SK-N-MC (cell line): ENCODE data around the gene SMURF2.
"Not testable (repeated sequence)": the region's sequence is repeated elsewhere in the genome, so short reads cannot be mapped to it uniquely, and the experiment has no call there.

Experiments used
- DNase-seq: peaks from one replicate; pipeline ENCODE4 v3.0.0-alpha.2; 2011; ENCODE audit warnings: low read depth, low spot score
- H3K27ac ChIP-seq: fragments of 200-600 bp; sonication (generic); 2 replicates; pipeline ENCODE4 v1.5.1; 2016; ENCODE audit warnings: mixed run types
- H3K36me3 ChIP-seq: fragments of 200-600 bp; sonication (generic); 2 replicates; pipeline ENCODE4 v1.6.1; 2017; ENCODE audit warnings: antibody characterized with exemption, low read length, mixed read lengths; ENCODE audit not compliant: insufficient read depth
- H3K4me3 ChIP-seq: fragments of 200-600 bp; sonication (generic); 2 replicates; pipeline ENCODE4 v1.5.1; 2016
- H3K9ac ChIP-seq: fragments of 200-600 bp; sonication (generic); 2 replicates; pipeline ENCODE4 v1.8.0; 2017; ENCODE audit warnings: mixed run types, mixed read lengths; ENCODE audit not compliant: insufficient read length
- H3K9me3 ChIP-seq: fragments of 200-600 bp; sonication (generic); 2 replicates; pipeline ENCODE4 v1.6.1; 2017; ENCODE audit warnings: low read depth, mild to moderate bottlenecking, antibody characterized with exemption, low read length, moderate library complexity, mixed read lengths
- EZH2 ChIP-seq: fragments of 200-600 bp; sonication (generic); IDR thresholded peaks from one replicate; pipeline ENCODE4 v1.6.1; 2017; ENCODE audit warnings: antibody characterized with exemption
- FOXP2 ChIP-seq: optimal IDR thresholded peaks from 2 replicates; pipeline ENCODE3; 2011; ENCODE audit warnings: mild to moderate bottlenecking, moderate library complexity; ENCODE audit not compliant: insufficient read depth; ENCODE audit errors: extremely low read length, control extremely low read depth
- POLR2AphosphoS5 ChIP-seq: IDR thresholded peaks from 2 replicates; pipeline ENCODE4 v1.6.1; 2012; ENCODE audit warnings: mild to moderate bottlenecking, low read depth, low read length, borderline replicate concordance

Gene SMURF2

GRCh38 chr17:64676763-64677162 is 14.7 kb upstream of the SMURF2 start:
- DNase-seq: no peak
- Histone ChIP-seq H3K4me3 (no peak overlapping the region), H3K9me3 (no peaks in the 10 kb centered on the region), H3K9ac (no peak overlapping the region), H3K27ac (no peak overlapping the region), H3K36me3 (no peaks in the 10 kb centered on the region)
- no peak for TF ChIP-seq EZH2
- no peak for TF ChIP-seq FOXP2
- no peak for TF ChIP-seq POLR2AphosphoS5

GRCh38 chr17:64670843-64671590 is 8.9 kb upstream of the SMURF2 start:
- not testable (repeated sequence) for H3K9me3 ChIP-seq, DNase-seq, H3K27ac ChIP-seq, H3K36me3 ChIP-seq, H3K4me3 ChIP-seq, H3K9ac ChIP-seq

- H3K9me3 ChIP-seq, H3K36me3 ChIP-seq, H3K9ac ChIP-seq, H3K4me3 ChIP-seq, H3K27ac ChIP-seq, DNase-seq: not testable (repeated sequence)
These were observed 6.0 kb upstream of the SMURF2 start for GRCh38 chr17:64667807-64668721.

- not testable (repeated sequence) for H3K9ac ChIP-seq, H3K9me3 ChIP-seq, DNase-seq, H3K36me3 ChIP-seq, H3K4me3 ChIP-seq, H3K27ac ChIP-seq
These were observed 2.3 kb upstream of the SMURF2 start for GRCh38 chr17:64664299-64664981.

GRCh38 chr17:64663836-64664235 is 1.7 kb upstream of the SMURF2 start:
- H3K9ac ChIP-seq, H3K27ac ChIP-seq, H3K4me3 ChIP-seq: not testable (repeated sequence)

GRCh38 chr17:64662774-64663367 is 764 bp upstream of the SMURF2 start:
- H3K4me3 ChIP-seq: peak overlapping the region; percentile 82
- DNase-seq: no peak
- TF ChIP-seq EZH2: no peak
- TF ChIP-seq POLR2AphosphoS5: no peak
- no peak for TF ChIP-seq FOXP2
- no peaks in the 10 kb centered on the region for H3K9me3 ChIP-seq
- H3K27ac ChIP-seq: no peak overlapping the region
- peak overlapping the region; percentile 70 for H3K9ac ChIP-seq
- no peaks in the 10 kb centered on the region for H3K36me3 ChIP-seq

More at GRCh38 chr17:64663836-64664235, 1.7 kb upstream of the SMURF2 start:
- not testable (repeated sequence) for H3K9me3 ChIP-seq, H3K36me3 ChIP-seq, DNase-seq

GRCh38 chr17:64661726-64661975 is 456 bp downstream of the SMURF2 start:
- TF ChIP-seq POLR2AphosphoS5 (no peak), FOXP2 (no peak), EZH2 (no peak)
- Histone ChIP-seq H3K4me3 (peak overlapping the region; percentile 82), H3K27ac (no peak overlapping the region), H3K9me3 (no peaks in the 10 kb centered on the region), H3K36me3 (no peaks in the 10 kb centered on the region), H3K9ac (peak overlapping the region; percentile 84)
- no peak for DNase-seq

GRCh38 chr17:64660978-64661725 is 955 bp downstream of the SMURF2 start:
- Histone ChIP-seq H3K4me3 (peak overlapping the region; percentile 82), H3K9ac (peak overlapping the region; percentile 76)
- not testable (repeated sequence) for H3K27ac ChIP-seq, H3K36me3 ChIP-seq, DNase-seq, H3K9me3 ChIP-seq

- Histone ChIP-seq H3K4me3 (peak overlapping the region; percentile 82), H3K9ac (peak overlapping the region; percentile 76)
- not testable (repeated sequence) for DNase-seq, H3K36me3 ChIP-seq, H3K27ac ChIP-seq, H3K9me3 ChIP-seq
These were observed 1.7 kb downstream of the SMURF2 start for GRCh38 chr17:64660195-64660977.
